HG02970 (cell line): Measurements from ENCODE around the gene HOXB1.
"Not testable (repeated sequence)": the region's sequence is repeated elsewhere in the genome, so short reads cannot be mapped to it uniquely, and the experiment has no call there.

ENCODE experiments used
- ATAC-seq: cut with Tn5 transposase; IDR thresholded peaks from one replicate; pipeline ENCODE4 v1.9.1; 2021; ENCODE audit warnings: mild to moderate bottlenecking, moderate library complexity, moderate number of reproducible peaks; ENCODE audit not compliant: unreplicated experiment, low FRiP score

Gene HOXB1

GRCh38 chr17:48544349-48545021 is 13.7 kb upstream of the HOXB1 start:
- ATAC-seq = no peak

GRCh38 chr17:48543854-48544348 is 13.1 kb upstream of the HOXB1 start:
- no peak for ATAC-seq

- ATAC-seq = no peak
Observed at GRCh38 chr17:48543107-48543853, 12.5 kb upstream of the HOXB1 start.

- ATAC-seq = no peak
Observed at GRCh38 chr17:48542698-48543106, 11.9 kb upstream of the HOXB1 start.

GRCh38 chr17:48542114-48542656 is 11.4 kb upstream of the HOXB1 start:
- ATAC-seq = no peak

GRCh38 chr17:48541577-48542113 is 10.8 kb upstream of the HOXB1 start:
- no peak for ATAC-seq

- no peak for ATAC-seq
Observed at GRCh38 chr17:48541036-48541576, 10.3 kb upstream of the HOXB1 start.

- ATAC-seq = no peak
Observed at GRCh38 chr17:48540213-48540612, 9.4 kb upstream of the HOXB1 start.

- no peak for ATAC-seq
Observed at GRCh38 chr17:48539177-48539576, 8.4 kb upstream of the HOXB1 start.

- ATAC-seq = no peak
Observed at GRCh38 chr17:48537316-48537715, 6.5 kb upstream of the HOXB1 start.

GRCh38 chr17:48535793-48536559 is 5.2 kb upstream of the HOXB1 start:
- ATAC-seq = not testable (repeated sequence)

GRCh38 chr17:48532261-48532660 is 1.4 kb upstream of the HOXB1 start:
- ATAC-seq = no peak

GRCh38 chr17:48530208-48530886 is 464 bp downstream of the HOXB1 start:
- ATAC-seq = no peak

GRCh38 chr17:48529683-48530009 is 1.2 kb downstream of the HOXB1 start:
- ATAC-seq = no peak

- no peak for ATAC-seq
Observed at GRCh38 chr17:48528936-48529682, 1.7 kb downstream of the HOXB1 start.

- no peak for ATAC-seq
Observed at GRCh38 chr17:48528153-48528935, 2.5 kb downstream of the HOXB1 start.

GRCh38 chr17:48527547-48527932 is 3.3 kb downstream of the HOXB1 start:
- no peak for ATAC-seq
